Endothelial cell of umbilical vein (primary cell): ENCODE data around the gene C1orf115. TPM values are rescaled to one million over a fixed set of nuclear protein-coding genes. Genes with fewer than 3 reads are reported as not detected.

Experiments
- BruUV-seq: library from RNA; stranded (reverse); fragments of 400-500 nt; replicated peaks from 2 replicates; lab custom pipeline; 2021; lab: Mats Ljungman, UMichigan
- CTCF ChIA-PET: fragments of 300-600, 350-600 bp; sonication (Branson Sonifier 250); formaldehyde crosslinking; loops from one replicate; lab custom pipeline; 2021; ENCODE audit warnings: antibody characterized with exemption, inconsistent platforms; lab: Charles Lee
- POLR2A ChIA-PET: fragments of 300-600, 350-600 bp; sonication (Branson Sonifier 250); formaldehyde crosslinking; loops from one replicate; lab custom pipeline; 2021; ENCODE audit warnings: antibody characterized with exemption, inconsistent platforms; lab: Charles Lee
- DNase-seq: peaks from one replicate; pipeline ENCODE4 v3.0.0-alpha.2; 2011; ENCODE audit warnings: low read depth, low spot score
- FAIRE-seq: peaks from 2 replicates; lab custom pipeline; 2011; peaks lifted over from hg19 to GRCh38; lab: Jason Lieb, UNC
- H2AFZ ChIP-seq: 2 replicates; pipeline ENCODE4 v1.6.0; 2012; ENCODE audit warnings: low read depth, low read length, control low read depth, inconsistent platforms
- H3K27ac ChIP-seq: 2 replicates; pipeline ENCODE4 v1.5.1; 2011; ENCODE audit warnings: low read depth, mild to moderate bottlenecking, control low read depth, low read length, moderate library complexity; ENCODE audit not compliant: insufficient read depth
- H3K27me3 ChIP-seq, 2 experiments: 2 replicates each; pipeline versions ENCODE4 v1.6.0 to v1.6.1; 2011; ENCODE audit warnings: low read length in 2 of 2, mixed read lengths in 1 of 2; ENCODE audit not compliant: control insufficient read depth in 2 of 2, insufficient read depth in 2 of 2
- H3K36me3 ChIP-seq, 2 experiments: 2 replicates in 1 of 2; 3 replicates in 1 of 2; pipeline ENCODE4 v1.5.1; 2011; ENCODE audit warnings: low read length in 2 of 2, mild to moderate bottlenecking in 1 of 2, moderate library complexity in 1 of 2; ENCODE audit not compliant: control insufficient read depth in 2 of 2, insufficient read depth in 2 of 2; ENCODE audit errors: extremely low read depth in 1 of 2
- H3K4me1 ChIP-seq: 3 replicates; pipeline ENCODE4 v1.5.1; 2011; ENCODE audit warnings: mild to moderate bottlenecking, low read length; ENCODE audit not compliant: control insufficient read depth, insufficient read depth; ENCODE audit errors: extremely low read depth
- H3K4me2 ChIP-seq: 2 replicates; pipeline ENCODE4 v1.6.1; 2011; ENCODE audit warnings: low read length, control low read depth, mixed read lengths; ENCODE audit not compliant: insufficient read depth
- H3K4me3 ChIP-seq, 3 experiments: fragments of 200-600 bp in 1 of 3; sonication (generic), shearing (Covaris generic) in 1 of 3; replicated peaks in 1 of 3; 2 replicates each; pipeline ENCODE4 v1.5.1; 2011 to 2016; ENCODE audit warnings: control low read depth in 3 of 3, low read length in 3 of 3, mild to moderate bottlenecking in 2 of 3, inconsistent platforms in 1 of 3, low read depth in 1 of 3, moderate library complexity in 1 of 3; ENCODE audit not compliant: insufficient read depth in 1 of 3
- H3K79me2 ChIP-seq: 2 replicates; pipeline ENCODE4 v1.6.0; 2012; ENCODE audit warnings: low read length, inconsistent platforms; ENCODE audit not compliant: control insufficient read depth, insufficient read depth
- H3K9ac ChIP-seq: replicated peaks from 2 replicates; pipeline ENCODE3; 2011; ENCODE audit warnings: low read length, control low read depth; ENCODE audit not compliant: insufficient read depth; ENCODE audit errors: extremely low read depth
- H3K9me1 ChIP-seq: replicated peaks from 3 replicates; pipeline ENCODE4 v1.6.0; 2011; ENCODE audit warnings: mild to moderate bottlenecking, low read length; ENCODE audit not compliant: control insufficient read depth, insufficient read depth; ENCODE audit errors: extremely low read depth
- H3K9me3 ChIP-seq: replicated peaks from 2 replicates; pipeline ENCODE4 v1.5.1; 2012; ENCODE audit warnings: low read length, inconsistent platforms; ENCODE audit not compliant: control insufficient read depth, insufficient read depth
- H4K20me1 ChIP-seq: replicated peaks from 2 replicates; pipeline ENCODE3; 2011; ENCODE audit warnings: mild to moderate bottlenecking, low read length; ENCODE audit not compliant: control insufficient read depth, insufficient read depth; ENCODE audit errors: extremely low read depth
- CTCF ChIP-seq, 2 donors: IDR thresholded peaks; 1 replicate in 1 of 2; 2 replicates in 1 of 2; pipeline ENCODE4 v1.5.1; 2011; ENCODE audit warnings: low read length in 2 of 2, mild to moderate bottlenecking in 2 of 2, moderate library complexity in 2 of 2, control low read depth in 1 of 2, inconsistent platforms in 1 of 2, low read depth in 1 of 2; ENCODE audit not compliant: insufficient read depth in 1 of 2; ENCODE audit errors: extremely low read depth in 1 of 2
- EZH2 ChIP-seq: IDR thresholded peaks from 2 replicates; pipeline ENCODE4 v1.6.1; 2012; ENCODE audit warnings: borderline replicate concordance, low read depth, mild to moderate bottlenecking, moderate library complexity, low read length, inconsistent platforms; ENCODE audit not compliant: severe bottlenecking
- FOS ChIP-seq: IDR thresholded peaks from 2 replicates; pipeline ENCODE4 v1.6.1; 2011; ENCODE audit warnings: mild to moderate bottlenecking, low read length, moderate library complexity, borderline replicate concordance; ENCODE audit not compliant: insufficient read depth
- GATA2 ChIP-seq: IDR thresholded peaks from 2 replicates; pipeline ENCODE4 v1.7.0; 2011; ENCODE audit warnings: low read depth, mild to moderate bottlenecking, moderate library complexity, mixed read lengths, low read length; ENCODE audit not compliant: insufficient read length, insufficient read depth
- JUN ChIP-seq: IDR thresholded peaks from 2 replicates; pipeline ENCODE4 v1.6.1; 2011; ENCODE audit warnings: borderline replicate concordance, low read depth; ENCODE audit not compliant: insufficient read length, insufficient read depth
- MAX ChIP-seq: IDR thresholded peaks from 2 replicates; pipeline ENCODE4 v1.6.1; 2011; ENCODE audit not compliant: insufficient read depth, insufficient read length
- MYC ChIP-seq: IDR thresholded peaks from one replicate; pipeline ENCODE4 v1.6.1; 2011; ENCODE audit warnings: mild to moderate bottlenecking, low read depth, low read length
- POLR2A ChIP-seq: IDR thresholded peaks from 2 replicates; pipeline ENCODE4 v1.6.1; 2012; ENCODE audit warnings: low read depth, mild to moderate bottlenecking, control low read depth, low read length
- POLR2AphosphoS5 ChIP-seq: IDR thresholded peaks from 2 replicates; pipeline ENCODE4 v1.6.1; 2012; ENCODE audit warnings: low read depth, mild to moderate bottlenecking, control low read depth, low read length, moderate library complexity; ENCODE audit not compliant: insufficient read depth
- dilution Hi-C: fragments of 300-500 bp; cut with MboI; formaldehyde crosslinking; loops from one replicate; pipeline ENCODE4 v1.15.0; 2019; ENCODE audit warnings: low sequenced_read_pairs; ENCODE audit not compliant: extremely low pct_ligation_motif_present
- intact Hi-C: fragments of 100-400 bp; cut with micrococcal nuclease; formaldehyde crosslinking; loops from one replicate; pipeline ENCODE4 v1.10.0; 2022
- polyA plus RNA-seq, 4 experiments: library from polyadenylated mRNA; depleted of rRNA in 3 of 4; stranded (reverse) in 3 of 4; unstranded in 1 of 4; fragments of >200 nt; gene quantifications; 2 replicates each; pipeline versions ENCODE4 v1.2.1 to v1.2.3, GENCODE V29; 2011 to 2012; ENCODE audit warnings: missing spikeins in 1 of 4
- total RNA-seq: library from RNA; stranded (reverse); gene quantifications from 2 replicates; pipeline ENCODE4 v1.2.3, GENCODE V29; 2021

C1orf115 gene
- total and polyA plus RNA-seq, 2 donors (not counting 3 experiments of a cell fraction or from before 2014, with no cell fraction given): 11.1 to 16.4 TPM

- CTCF ChIA-PET: interaction anchor here (1.0 to 1.8 kb wide), 6 partner anchors 17 to 405 kb away, joined by 3 to 18 read pairs (median 6); no protein-coding TSS in a partner anchor
- DNase-seq (no peak), FAIRE-seq (no peak)
- POLR2A ChIA-PET: no interaction called here
- H3K4me3 ChIP-seq: no peak overlapping the region
- no peaks in the 10 kb centered on the region for H3K9me3 ChIP-seq
- no peaks in the 10 kb centered on the region for H3K9me1 ChIP-seq
- BruUV-seq: no TSS peak
- TF ChIP-seq JUN (no peak), POLR2AphosphoS5 (no peak), GATA2 (no peak), EZH2 (no peak), MYC (no peak), CTCF (IDR thresholded peaks at IDR 0.05; ENCODE audit: extremely low read depth in 1 of 2, insufficient read depth in 1 of 2, low read depth in 1 of 2, low read length in 2 of 2) (no peak), FOS (no peak), POLR2A (no peak), MAX (no peak)
- H3K27ac ChIP-seq: no peak overlapping the region
- peaks cover 4% of the 10 kb centered on the region for H3K4me1 ChIP-seq
- intact Hi-C loops: loop anchor here (5.0 to 10.0 kb wide), 2 partner anchors 389 to 501 kb away; no protein-coding TSS in a partner anchor
- no peak overlapping the region for H3K9ac ChIP-seq
- H3K4me2 ChIP-seq: no peak overlapping the region
- H4K20me1 ChIP-seq: no peaks in the 10 kb centered on the region
- H2AFZ ChIP-seq: no peak overlapping the region
- no peaks in the 10 kb centered on the region for H3K27me3 ChIP-seq
- H3K79me2 ChIP-seq: peaks cover 3% of the 10 kb centered on the region
- dilution Hi-C loops: no loop called here
- no peaks in the 10 kb centered on the region for H3K36me3 ChIP-seq
Observed at GRCh38 chr1:220685879-220686278, 4.3 kb upstream of the C1orf115 start.
